ENCODE measurements around the gene GCLC. TPM values are rescaled to one million over a fixed set of nuclear protein-coding genes. Genes with fewer than 3 reads are reported as not detected.

GCLC gene
- total and polyA plus RNA-seq, 9 of the 15 experiments (the other 6 are each of a cell fraction or from before 2014, with no cell fraction given), result 3.9 to 20.0 (median 9.4) TPM

DNA sequence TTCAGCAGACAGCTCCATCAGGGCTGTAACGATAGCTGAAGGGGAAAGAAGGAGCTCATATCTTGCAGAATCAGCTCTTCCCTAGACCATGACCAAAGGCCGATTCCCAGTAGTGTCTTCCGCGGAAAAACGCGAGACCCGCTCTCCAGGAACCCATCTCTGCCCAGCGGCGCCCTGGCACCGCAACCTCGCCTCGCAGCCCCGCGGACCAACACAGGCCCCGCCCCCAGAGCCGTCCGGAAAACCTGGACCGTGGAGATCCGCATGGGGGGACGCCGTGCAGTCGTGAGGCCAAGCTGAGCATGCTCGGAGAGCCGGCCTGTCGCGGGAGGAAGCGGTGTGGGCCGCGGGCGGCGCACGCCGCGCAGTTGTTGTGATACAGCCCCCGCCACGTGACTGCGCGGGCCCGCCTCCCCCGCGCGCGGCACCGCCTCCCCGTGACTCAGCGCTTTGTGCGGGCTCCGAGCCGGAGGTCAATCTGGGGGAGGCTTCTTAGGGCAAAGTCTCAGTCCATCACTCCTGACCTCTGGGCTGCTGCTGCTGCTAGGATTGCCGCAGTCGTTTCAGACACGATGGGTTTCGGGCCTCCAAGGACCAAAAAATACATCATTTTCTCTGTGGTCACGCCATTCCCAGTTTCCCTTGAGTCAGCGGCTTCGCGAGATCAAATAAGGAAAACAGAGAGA lies 3.1 kb upstream of the GCLC start (continued):
- TF ChIP-seq, protein P1, sequence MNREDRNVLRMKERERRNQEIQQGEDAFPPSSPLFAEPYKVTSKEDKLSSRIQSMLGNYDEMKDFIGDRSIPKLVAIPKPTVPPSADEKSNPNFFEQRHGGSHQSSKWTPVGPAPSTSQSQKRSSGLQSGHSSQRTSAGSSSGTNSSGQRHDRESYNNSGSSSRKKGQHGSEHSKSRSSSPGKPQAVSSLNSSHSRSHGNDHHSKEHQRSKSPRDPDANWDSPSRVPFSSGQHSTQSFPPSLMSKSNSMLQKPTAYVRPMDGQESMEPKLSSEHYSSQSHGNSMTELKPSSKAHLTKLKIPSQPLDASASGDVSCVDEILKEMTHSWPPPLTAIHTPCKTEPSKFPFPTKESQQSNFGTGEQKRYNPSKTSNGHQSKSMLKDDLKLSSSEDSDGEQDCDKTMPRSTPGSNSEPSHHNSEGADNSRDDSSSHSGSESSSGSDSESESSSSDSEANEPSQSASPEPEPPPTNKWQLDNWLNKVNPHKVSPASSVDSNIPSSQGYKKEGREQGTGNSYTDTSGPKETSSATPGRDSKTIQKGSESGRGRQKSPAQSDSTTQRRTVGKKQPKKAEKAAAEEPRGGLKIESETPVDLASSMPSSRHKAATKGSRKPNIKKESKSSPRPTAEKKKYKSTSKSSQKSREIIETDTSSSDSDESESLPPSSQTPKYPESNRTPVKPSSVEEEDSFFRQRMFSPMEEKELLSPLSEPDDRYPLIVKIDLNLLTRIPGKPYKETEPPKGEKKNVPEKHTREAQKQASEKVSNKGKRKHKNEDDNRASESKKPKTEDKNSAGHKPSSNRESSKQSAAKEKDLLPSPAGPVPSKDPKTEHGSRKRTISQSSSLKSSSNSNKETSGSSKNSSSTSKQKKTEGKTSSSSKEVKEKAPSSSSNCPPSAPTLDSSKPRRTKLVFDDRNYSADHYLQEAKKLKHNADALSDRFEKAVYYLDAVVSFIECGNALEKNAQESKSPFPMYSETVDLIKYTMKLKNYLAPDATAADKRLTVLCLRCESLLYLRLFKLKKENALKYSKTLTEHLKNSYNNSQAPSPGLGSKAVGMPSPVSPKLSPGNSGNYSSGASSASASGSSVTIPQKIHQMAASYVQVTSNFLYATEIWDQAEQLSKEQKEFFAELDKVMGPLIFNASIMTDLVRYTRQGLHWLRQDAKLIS (CRISPR knock-in tag; IDR thresholded peaks at IDR 0.05), result 0 out of 2 replicates have a peak, but pooled peaks have one; percentile 10
- TF ChIP-seq ZNF699 (CRISPR knock-in tag; IDR thresholded peaks at IDR 0.05; ENCODE audit: insufficient replicate concordance) (no peak), SETDB1 (IDR thresholded peaks at IDR 0.05; ENCODE audit: low read length) (peak; percentile 91), ZNF134 (CRISPR knock-in tag; conservative IDR thresholded peaks at IDR 0.05) (no peak), ZSCAN29 (IDR thresholded peaks at IDR 0.05) (no peak), CEBPG (CRISPR knock-in tag; IDR thresholded peaks at IDR 0.05) (no peak), CEBPG (tag; conservative IDR thresholded peaks at IDR 0.05 in 1 of 2, IDR thresholded peaks at IDR 0.05 in 1 of 2) (no peak; a peak in 1 of 4 replicates), CC2D1A (IDR thresholded peaks at IDR 0.05) (no peak), DIDO1 (tag; IDR thresholded peaks at IDR 0.05; ENCODE audit: low read depth) (no peak), NFE2 (IDR thresholded peaks at IDR 0.05; ENCODE audit: low read depth) (peak; percentile 100), ZNF780A (CRISPR knock-in tag; IDR thresholded peaks at IDR 0.05) (no peak), KAT7 (CRISPR knock-in tag; IDR thresholded peaks at IDR 0.05; ENCODE audit: borderline replicate concordance) (no peak), CHD1 (IDR thresholded peaks at IDR 0.05; ENCODE audit: low read length) (no peak), HNRNPK (IDR thresholded peaks at IDR 0.05; ENCODE audit: low read depth, low read length, poor library complexity, severe bottlenecking) (no peak), GABPB1 (CRISPR knock-in tag; IDR thresholded peaks at IDR 0.05) (peak; percentile 80; the same call in 1 of the 2 replicates), MCM7 (IDR thresholded peaks at IDR 0.05) (no peak), THRAP3 (IDR thresholded peaks at IDR 0.05; ENCODE audit: borderline replicate concordance) (no peak), GABPA (tag; conservative IDR thresholded peaks at IDR 0.05; ENCODE audit: low read depth) (peak; percentile 66), U2AF1 (optimal IDR thresholded peaks at IDR 0.05; ENCODE audit: low read depth, low read length) (no peak), SREBF1 (IDR thresholded peaks at IDR 0.05; ENCODE audit: borderline replicate concordance, low read depth, low read length) (no peak), GTF2F1 (IDR thresholded peaks at IDR 0.05; ENCODE audit: low read depth, low read length) (no peak)
- TF ChIP-seq, protein P2, sequence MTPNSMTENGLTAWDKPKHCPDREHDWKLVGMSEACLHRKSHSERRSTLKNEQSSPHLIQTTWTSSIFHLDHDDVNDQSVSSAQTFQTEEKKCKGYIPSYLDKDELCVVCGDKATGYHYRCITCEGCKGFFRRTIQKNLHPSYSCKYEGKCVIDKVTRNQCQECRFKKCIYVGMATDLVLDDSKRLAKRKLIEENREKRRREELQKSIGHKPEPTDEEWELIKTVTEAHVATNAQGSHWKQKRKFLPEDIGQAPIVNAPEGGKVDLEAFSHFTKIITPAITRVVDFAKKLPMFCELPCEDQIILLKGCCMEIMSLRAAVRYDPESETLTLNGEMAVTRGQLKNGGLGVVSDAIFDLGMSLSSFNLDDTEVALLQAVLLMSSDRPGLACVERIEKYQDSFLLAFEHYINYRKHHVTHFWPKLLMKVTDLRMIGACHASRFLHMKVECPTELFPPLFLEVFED (CRISPR knock-in tag; conservative IDR thresholded peaks at IDR 0.05), result no peak
- TF ChIP-seq, protein P3, sequence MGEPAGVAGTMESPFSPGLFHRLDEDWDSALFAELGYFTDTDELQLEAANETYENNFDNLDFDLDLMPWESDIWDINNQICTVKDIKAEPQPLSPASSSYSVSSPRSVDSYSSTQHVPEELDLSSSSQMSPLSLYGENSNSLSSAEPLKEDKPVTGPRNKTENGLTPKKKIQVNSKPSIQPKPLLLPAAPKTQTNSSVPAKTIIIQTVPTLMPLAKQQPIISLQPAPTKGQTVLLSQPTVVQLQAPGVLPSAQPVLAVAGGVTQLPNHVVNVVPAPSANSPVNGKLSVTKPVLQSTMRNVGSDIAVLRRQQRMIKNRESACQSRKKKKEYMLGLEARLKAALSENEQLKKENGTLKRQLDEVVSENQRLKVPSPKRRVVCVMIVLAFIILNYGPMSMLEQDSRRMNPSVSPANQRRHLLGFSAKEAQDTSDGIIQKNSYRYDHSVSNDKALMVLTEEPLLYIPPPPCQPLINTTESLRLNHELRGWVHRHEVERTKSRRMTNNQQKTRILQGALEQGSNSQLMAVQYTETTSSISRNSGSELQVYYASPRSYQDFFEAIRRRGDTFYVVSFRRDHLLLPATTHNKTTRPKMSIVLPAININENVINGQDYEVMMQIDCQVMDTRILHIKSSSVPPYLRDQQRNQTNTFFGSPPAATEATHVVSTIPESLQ (CRISPR knock-in tag; IDR thresholded peaks at IDR 0.05), result no peak

All from K562 (cell line).